Central memory CD4-positive, alpha-beta T cell (primary cell): ENCODE measurements around the gene INPP5F.
"Not testable (repeated sequence)": the region's sequence is repeated elsewhere in the genome, so short reads cannot be mapped to it uniquely, and the experiment has no call there.

Experiments used
- DNase-seq: peaks from one replicate; pipeline ENCODE4 v3.0.0; 2022

Gene INPP5F

GRCh38 chr10:119706521-119707278 lies 19.1 kb upstream of the INPP5F start:
- no peak for DNase-seq

GRCh38 chr10:119707331-119707730 lies 18.5 kb upstream of the INPP5F start:
- DNase-seq: not testable (repeated sequence)

- DNase-seq: not testable (repeated sequence)
Measured at GRCh38 chr10:119710935-119711334, 14.9 kb upstream of the INPP5F start.

GRCh38 chr10:119713744-119714483 lies 11.9 kb upstream of the INPP5F start:
- no peak for DNase-seq

GRCh38 chr10:119714484-119714816 lies 11.4 kb upstream of the INPP5F start:
- no peak for DNase-seq

GRCh38 chr10:119715628-119716505 lies 10.0 kb upstream of the INPP5F start:
- no peak for DNase-seq

- no peak for DNase-seq
Measured at GRCh38 chr10:119723161-119723560, 2.7 kb upstream of the INPP5F start.

- no peak for DNase-seq
Measured at GRCh38 chr10:119723624-119724023, 2.2 kb upstream of the INPP5F start.

GRCh38 chr10:119724593-119725516 lies 995 bp upstream of the INPP5F start:
- no peak for DNase-seq

GRCh38 chr10:119725517-119725827 lies 378 bp upstream of the INPP5F start:
- no peak for DNase-seq

- no peak for DNase-seq
Measured at GRCh38 chr10:119726676-119727261, 919 bp downstream of the INPP5F start.

GRCh38 chr10:119728172-119728800 lies 2.4 kb downstream of the INPP5F start:
- DNase-seq: no peak

GRCh38 chr10:119734396-119735332 lies 8.8 kb downstream of the INPP5F start:
- no peak for DNase-seq

- DNase-seq: no peak
Measured at GRCh38 chr10:119735451-119735850, 9.6 kb downstream of the INPP5F start.

GRCh38 chr10:119736220-119736619 lies 10.4 kb downstream of the INPP5F start:
- no peak for DNase-seq

- DNase-seq: no peak
Measured at GRCh38 chr10:119737039-119737663, 11.3 kb downstream of the INPP5F start.

GRCh38 chr10:119737823-119738222 lies 12.0 kb downstream of the INPP5F start:
- DNase-seq: no peak

- DNase-seq: no peak
Measured at GRCh38 chr10:119738962-119739361, 13.1 kb downstream of the INPP5F start.

GRCh38 chr10:119740096-119740495 lies 14.2 kb downstream of the INPP5F start:
- DNase-seq: no peak
